Measurements from ENCODE around the gene OR2T1.
"Not testable (repeated sequence)": the region's sequence is repeated elsewhere in the genome, so short reads cannot be mapped to it uniquely, and the experiment has no call there.

The OR2T1 gene

DNA sequence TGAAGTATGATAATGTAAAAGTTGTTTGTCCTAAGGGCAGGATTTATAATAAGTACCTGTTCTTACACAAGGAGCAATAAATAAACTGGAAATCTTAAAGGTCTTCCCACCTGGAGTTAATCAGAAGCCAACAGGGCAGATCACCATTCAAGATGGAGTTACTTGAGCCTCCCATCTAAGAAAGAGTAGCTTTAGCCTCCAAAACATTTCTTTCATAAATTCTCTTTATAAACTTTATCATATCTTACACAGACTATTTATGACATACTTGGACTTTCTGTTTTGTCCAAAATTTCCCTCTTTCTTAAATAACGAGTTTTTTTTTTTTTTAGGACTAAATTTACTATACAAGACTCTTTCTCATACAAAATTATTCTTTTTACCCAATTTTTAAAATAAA lies 18.5 kb downstream of the OR2T1 start:
- H3K4me1 ChIP-seq (ENCODE audit: insufficient read depth, low read length, poor library complexity, severe bottlenecking): no peaks in the 10 kb centered on the region

DNA sequence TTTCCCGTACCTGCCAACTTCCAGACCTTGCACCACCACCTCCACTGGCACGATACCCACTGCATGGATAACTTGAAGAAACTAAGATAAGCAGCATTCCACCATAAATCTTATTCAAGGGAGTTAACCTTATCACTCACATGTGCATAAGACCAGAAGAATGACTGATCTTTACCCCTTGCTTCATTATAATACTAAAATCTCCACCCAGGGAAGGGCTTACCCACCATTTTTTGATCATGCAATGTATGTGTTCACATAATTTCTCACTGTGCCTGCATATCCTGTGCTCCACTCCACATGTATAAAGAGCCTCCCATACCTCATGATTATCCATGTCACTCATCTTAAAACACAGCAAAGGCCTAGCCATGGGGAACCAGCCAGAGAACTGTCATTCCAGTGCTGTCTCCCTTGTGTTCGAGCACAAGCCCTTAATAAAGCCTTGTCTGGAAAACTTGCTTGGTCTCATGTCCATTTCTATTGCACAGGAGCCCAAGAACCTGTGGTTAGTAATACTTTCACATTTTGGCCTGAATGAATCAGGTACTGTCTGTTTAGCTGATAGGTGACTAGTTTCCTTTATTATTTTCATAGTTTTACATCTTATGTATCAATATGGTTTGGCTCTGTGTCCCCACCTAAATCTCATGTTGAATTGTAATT lies 24.8 kb downstream of the OR2T1 start:
- H3K27me3 ChIP-seq (ENCODE audit: insufficient read depth, low read length, poor library complexity, severe bottlenecking); H3K4me3 ChIP-seq (ENCODE audit: low read length, poor library complexity, severe bottlenecking); H3K9me2 ChIP-seq (replicated peaks; ENCODE audit: low read depth, low read length); H3K4me2 ChIP-seq (ENCODE audit: low read depth, low read length, poor library complexity, severe bottlenecking); H3K36me3 ChIP-seq (ENCODE audit: insufficient read depth, low read length); H3K9ac ChIP-seq (ENCODE audit: low read depth, low read length, poor library complexity, severe bottlenecking); H3K79me2 ChIP-seq (ENCODE audit: insufficient read depth, low read length); H3F3A ChIP-seq (ENCODE audit: low read depth); H3K9me3 ChIP-seq (ENCODE audit: insufficient read depth, low read depth, low read length); H3K4me1 ChIP-seq (ENCODE audit: insufficient read depth, low read length, poor library complexity, severe bottlenecking); H2AFZ ChIP-seq (ENCODE audit: low read length); H4K20me1 ChIP-seq (ENCODE audit: insufficient read depth, low read length, poor library complexity, severe bottlenecking): not testable (repeated sequence)

More for the DNA sequence above, 18.5 kb downstream of the OR2T1 start:
- Histone ChIP-seq H3K9me2 (replicated peaks; ENCODE audit: low read depth, low read length) (no peaks in the 10 kb centered on the region), H3K36me3 (ENCODE audit: insufficient read depth, low read length) (no peaks in the 10 kb centered on the region), H4K20me1 (ENCODE audit: insufficient read depth, low read length, poor library complexity, severe bottlenecking) (no peaks in the 10 kb centered on the region), H3K4me2 (ENCODE audit: low read depth, low read length, poor library complexity, severe bottlenecking) (no peak overlapping the region), H3K9ac (ENCODE audit: low read depth, low read length, poor library complexity, severe bottlenecking) (no peak overlapping the region), H3K27me3 (ENCODE audit: insufficient read depth, low read length, poor library complexity, severe bottlenecking) (no peaks in the 10 kb centered on the region), H3K79me2 (ENCODE audit: insufficient read depth, low read length) (no peaks in the 10 kb centered on the region), H2AFZ (ENCODE audit: low read length) (no peak overlapping the region), H3K4me3 (ENCODE audit: low read length, poor library complexity, severe bottlenecking) (no peak overlapping the region), H3K9me3 (ENCODE audit: insufficient read depth, low read depth, low read length) (peaks cover 6% of the 10 kb centered on the region; the same call in 1 of the 2 replicates), H3F3A (ENCODE audit: low read depth) (no peaks in the 10 kb centered on the region)
- TF ChIP-seq CTCF (conservative IDR thresholded peaks at IDR 0.05; ENCODE audit: low read length) (no peak), EZH2phosphoT487 (IDR thresholded peaks at IDR 0.05; ENCODE audit: borderline replicate concordance) (no peak)

- not testable (repeated sequence) for H4K20me1 ChIP-seq (ENCODE audit: insufficient read depth, low read length, poor library complexity, severe bottlenecking); H3K27me3 ChIP-seq (ENCODE audit: insufficient read depth, low read length, poor library complexity, severe bottlenecking); H3K79me2 ChIP-seq (ENCODE audit: insufficient read depth, low read length); H3K4me1 ChIP-seq (ENCODE audit: insufficient read depth, low read length, poor library complexity, severe bottlenecking); H3K9me2 ChIP-seq (replicated peaks; ENCODE audit: low read depth, low read length); H3K4me2 ChIP-seq (ENCODE audit: low read depth, low read length, poor library complexity, severe bottlenecking); H3F3A ChIP-seq (ENCODE audit: low read depth); H2AFZ ChIP-seq (ENCODE audit: low read length); H3K9me3 ChIP-seq (ENCODE audit: insufficient read depth, low read depth, low read length); H3K36me3 ChIP-seq (ENCODE audit: insufficient read depth, low read length); H3K4me3 ChIP-seq (ENCODE audit: low read length, poor library complexity, severe bottlenecking); H3K9ac ChIP-seq (ENCODE audit: low read depth, low read length, poor library complexity, severe bottlenecking)
These were observed 25.3 kb downstream of the OR2T1 start for GRCh38 chr1:248428192-248428533.

GRCh38 chr1:248431683-248432082 lies 28.8 kb downstream of the OR2T1 start:
- not testable (repeated sequence) for H3K36me3 ChIP-seq (ENCODE audit: insufficient read depth, low read length); H4K20me1 ChIP-seq (ENCODE audit: insufficient read depth, low read length, poor library complexity, severe bottlenecking); H3K9me2 ChIP-seq (replicated peaks; ENCODE audit: low read depth, low read length)

DNA sequence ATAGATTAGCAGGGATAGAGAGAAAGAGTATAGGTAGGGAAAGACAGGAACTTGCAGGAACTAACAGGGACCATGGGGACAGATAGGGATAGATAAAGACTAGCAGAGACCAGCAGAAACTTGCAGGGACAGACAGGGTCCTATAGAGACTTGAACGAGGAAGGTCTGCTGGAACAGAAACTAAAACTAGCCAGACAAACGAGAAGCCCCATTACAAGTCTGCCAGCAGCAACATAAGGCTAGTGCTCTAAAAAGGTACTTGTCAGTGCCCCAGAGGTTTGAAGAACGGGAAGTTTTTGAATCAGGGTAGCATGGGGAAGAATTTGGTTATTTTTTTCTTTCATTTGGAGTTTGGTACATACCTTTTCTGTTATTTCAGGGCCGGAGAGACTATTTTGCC lies 29.4 kb downstream of the OR2T1 start:
- not testable (repeated sequence) for H3K79me2 ChIP-seq (ENCODE audit: insufficient read depth, low read length); H3K4me1 ChIP-seq (ENCODE audit: insufficient read depth, low read length, poor library complexity, severe bottlenecking); H3F3A ChIP-seq (ENCODE audit: low read depth); H3K27me3 ChIP-seq (ENCODE audit: insufficient read depth, low read length, poor library complexity, severe bottlenecking); H2AFZ ChIP-seq (ENCODE audit: low read length); H3K9me2 ChIP-seq (replicated peaks; ENCODE audit: low read depth, low read length); H3K4me3 ChIP-seq (ENCODE audit: low read length, poor library complexity, severe bottlenecking); H4K20me1 ChIP-seq (ENCODE audit: insufficient read depth, low read length, poor library complexity, severe bottlenecking); H3K36me3 ChIP-seq (ENCODE audit: insufficient read depth, low read length); H3K9ac ChIP-seq (ENCODE audit: low read depth, low read length, poor library complexity, severe bottlenecking); H3K4me2 ChIP-seq (ENCODE audit: low read depth, low read length, poor library complexity, severe bottlenecking); H3K9me3 ChIP-seq (ENCODE audit: insufficient read depth, low read depth, low read length)

More at GRCh38 chr1:248431683-248432082, 28.8 kb downstream of the OR2T1 start:
- not testable (repeated sequence) for H3K79me2 ChIP-seq (ENCODE audit: insufficient read depth, low read length); H3K27me3 ChIP-seq (ENCODE audit: insufficient read depth, low read length, poor library complexity, severe bottlenecking); H2AFZ ChIP-seq (ENCODE audit: low read length); H3K9ac ChIP-seq (ENCODE audit: low read depth, low read length, poor library complexity, severe bottlenecking); H3K4me3 ChIP-seq (ENCODE audit: low read length, poor library complexity, severe bottlenecking); H3K4me1 ChIP-seq (ENCODE audit: insufficient read depth, low read length, poor library complexity, severe bottlenecking); H3K9me3 ChIP-seq (ENCODE audit: insufficient read depth, low read depth, low read length); H3F3A ChIP-seq (ENCODE audit: low read depth); H3K4me2 ChIP-seq (ENCODE audit: low read depth, low read length, poor library complexity, severe bottlenecking)

DNA sequence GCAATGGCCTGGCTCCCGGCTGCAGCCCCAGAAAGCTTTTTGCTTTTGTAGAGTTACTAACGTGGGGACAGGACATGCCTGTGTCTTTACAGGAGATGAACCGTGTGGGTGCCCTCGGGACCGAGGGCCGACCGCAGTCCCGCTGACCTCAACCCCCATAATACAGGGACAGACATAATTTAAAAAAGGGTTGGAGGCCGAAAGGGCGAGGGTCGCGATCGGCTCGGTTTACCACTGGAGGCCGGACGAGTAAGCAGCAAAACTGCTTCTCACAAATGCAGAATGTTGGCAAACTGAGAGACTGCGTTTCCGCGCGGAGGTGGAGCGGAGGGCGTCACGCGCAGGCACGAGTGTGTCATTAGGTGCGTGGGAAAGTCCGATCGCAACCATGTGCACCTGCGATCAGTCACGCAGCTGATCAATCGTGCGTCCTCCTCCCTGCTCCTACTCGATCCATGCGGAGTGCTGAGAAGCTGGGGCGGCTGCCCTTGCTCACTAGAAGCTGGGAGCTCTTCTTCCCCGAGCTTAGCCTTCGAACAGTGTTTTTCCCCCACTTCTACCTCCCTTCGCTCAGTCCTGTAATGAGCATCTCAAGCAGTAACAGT lies 31.1 kb downstream of the OR2T1 start:
- not testable (repeated sequence) for H3K9me3 ChIP-seq (ENCODE audit: insufficient read depth, low read depth, low read length); H2AFZ ChIP-seq (ENCODE audit: low read length); H3K36me3 ChIP-seq (ENCODE audit: insufficient read depth, low read length); H3K9me2 ChIP-seq (replicated peaks; ENCODE audit: low read depth, low read length); H3F3A ChIP-seq (ENCODE audit: low read depth); H3K9ac ChIP-seq (ENCODE audit: low read depth, low read length, poor library complexity, severe bottlenecking); H3K4me2 ChIP-seq (ENCODE audit: low read depth, low read length, poor library complexity, severe bottlenecking); H3K27me3 ChIP-seq (ENCODE audit: insufficient read depth, low read length, poor library complexity, severe bottlenecking); H3K4me3 ChIP-seq (ENCODE audit: low read length, poor library complexity, severe bottlenecking); H3K4me1 ChIP-seq (ENCODE audit: insufficient read depth, low read length, poor library complexity, severe bottlenecking); H3K79me2 ChIP-seq (ENCODE audit: insufficient read depth, low read length); H4K20me1 ChIP-seq (ENCODE audit: insufficient read depth, low read length, poor library complexity, severe bottlenecking)

DNA sequence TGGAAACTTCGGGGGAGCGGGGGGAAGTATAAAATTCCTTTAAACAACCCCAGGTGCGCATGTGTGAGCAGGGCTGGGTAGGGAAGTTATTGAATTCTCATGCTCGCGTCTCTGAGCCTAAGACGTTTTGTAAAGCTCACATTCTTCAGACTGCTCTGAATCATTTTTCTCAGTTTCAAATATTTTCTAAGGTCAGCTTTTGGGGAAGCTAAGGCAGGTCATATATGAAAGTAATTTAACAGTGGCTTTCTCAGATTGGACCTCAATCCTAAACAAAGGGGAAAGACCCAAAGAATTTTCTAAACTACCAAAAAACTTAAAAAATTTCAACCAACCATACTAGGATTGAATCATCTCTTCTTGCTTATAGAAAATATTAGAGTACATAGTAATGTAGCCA lies 32.1 kb downstream of the OR2T1 start:
- H3K9ac ChIP-seq (ENCODE audit: low read depth, low read length, poor library complexity, severe bottlenecking); H3K4me1 ChIP-seq (ENCODE audit: insufficient read depth, low read length, poor library complexity, severe bottlenecking); H4K20me1 ChIP-seq (ENCODE audit: insufficient read depth, low read length, poor library complexity, severe bottlenecking); H3K27me3 ChIP-seq (ENCODE audit: insufficient read depth, low read length, poor library complexity, severe bottlenecking); H2AFZ ChIP-seq (ENCODE audit: low read length); H3K9me2 ChIP-seq (replicated peaks; ENCODE audit: low read depth, low read length); H3K9me3 ChIP-seq (ENCODE audit: insufficient read depth, low read depth, low read length); H3K4me3 ChIP-seq (ENCODE audit: low read length, poor library complexity, severe bottlenecking); H3K36me3 ChIP-seq (ENCODE audit: insufficient read depth, low read length); H3K79me2 ChIP-seq (ENCODE audit: insufficient read depth, low read length); H3K4me2 ChIP-seq (ENCODE audit: low read depth, low read length, poor library complexity, severe bottlenecking); H3F3A ChIP-seq (ENCODE audit: low read depth): not testable (repeated sequence)
